Stimulated activated CD8-positive, alpha-beta memory T cell treated with anti-CD3 and anti-CD28 coated beads, Interleukin-15, amount 100 ng/mL, for 4 hours (primary cell): ENCODE measurements around the gene CAMK2D.

ENCODE experiments used
- DNase-seq, 2 donors: peaks; one replicate each; pipeline ENCODE4 v3.0.0-alpha.2; 2020; ENCODE audit warnings: low read depth in 2 of 2

CAMK2D gene

GRCh38 chr4:113564493-113564892 is 197.0 kb downstream of the CAMK2D start:
- no peak for DNase-seq

DNA sequence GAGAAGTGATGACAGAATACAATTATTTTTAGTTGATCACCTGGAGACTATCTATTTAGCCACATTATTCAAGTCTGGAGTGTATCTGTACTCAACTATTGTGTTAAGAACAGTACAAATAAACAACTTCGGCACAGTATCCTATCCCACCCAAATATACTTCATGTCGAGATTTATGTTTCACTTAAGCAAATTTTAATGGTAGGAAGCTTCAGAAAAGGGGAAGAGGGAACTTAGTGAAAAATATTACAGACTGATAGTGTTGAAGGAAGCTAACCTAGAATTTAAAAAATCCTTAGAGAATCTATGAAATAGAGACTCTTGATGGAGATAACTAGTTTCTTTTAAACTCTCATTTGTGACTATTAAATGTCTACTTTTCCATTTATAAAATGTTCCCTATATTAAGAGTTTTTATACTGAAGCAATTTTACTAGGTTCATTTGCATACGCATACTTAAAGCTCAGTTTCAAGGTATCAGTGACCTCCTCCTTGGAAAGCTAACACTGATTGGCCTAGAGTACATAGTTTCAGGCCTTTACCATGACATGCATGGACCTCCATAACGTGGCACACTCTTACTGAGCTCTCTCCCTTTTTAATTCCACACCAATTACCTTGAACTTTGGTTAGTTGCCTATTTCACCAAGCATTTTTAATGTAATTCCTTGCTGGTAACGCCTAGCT is 197.7 kb downstream of the CAMK2D start:
- no peak for DNase-seq

DNA sequence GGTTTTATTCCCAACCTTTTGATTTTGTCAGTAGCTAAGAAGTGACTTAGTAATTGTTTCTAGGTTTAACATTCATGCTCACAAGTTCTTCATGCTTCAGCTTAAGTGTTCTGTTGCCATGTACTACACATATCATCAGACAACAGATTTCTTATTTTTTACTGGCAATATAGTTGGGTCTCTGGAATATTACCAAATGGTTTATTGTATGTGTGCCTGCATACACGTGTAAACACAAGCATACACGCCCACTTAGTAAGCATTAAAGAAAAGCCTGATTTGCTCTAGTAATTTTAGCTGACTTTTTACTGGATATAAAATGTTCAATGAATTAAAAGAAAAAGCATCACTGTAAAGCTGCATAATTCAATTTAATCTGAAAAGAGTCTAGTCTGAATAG is 199.8 kb downstream of the CAMK2D start:
- no peak for DNase-seq

- no peak for DNase-seq
Observed at GRCh38 chr4:113561092-113561491, 200.4 kb downstream of the CAMK2D start.

GRCh38 chr4:113560579-113560978 is 201.0 kb downstream of the CAMK2D start:
- no peak for DNase-seq

DNA sequence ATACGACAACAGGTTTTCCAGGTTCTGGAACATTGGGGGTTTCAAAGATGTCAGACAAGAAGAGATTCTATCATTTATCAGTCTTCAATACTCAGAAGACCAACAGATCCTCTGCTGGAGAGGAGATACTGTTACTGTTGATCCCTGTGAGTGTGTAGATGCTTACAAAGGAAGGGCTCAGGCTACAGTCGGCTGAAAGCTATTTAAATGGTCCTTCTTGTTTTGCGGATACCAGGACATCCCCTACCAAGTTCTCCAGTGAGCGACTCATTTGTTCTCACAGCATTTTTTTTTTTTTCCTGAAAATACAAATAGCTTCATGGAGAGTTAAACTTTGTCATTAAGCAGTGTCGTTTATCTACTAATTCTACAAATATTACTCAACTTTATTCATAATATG is 201.6 kb downstream of the CAMK2D start:
- no peak for DNase-seq

DNA sequence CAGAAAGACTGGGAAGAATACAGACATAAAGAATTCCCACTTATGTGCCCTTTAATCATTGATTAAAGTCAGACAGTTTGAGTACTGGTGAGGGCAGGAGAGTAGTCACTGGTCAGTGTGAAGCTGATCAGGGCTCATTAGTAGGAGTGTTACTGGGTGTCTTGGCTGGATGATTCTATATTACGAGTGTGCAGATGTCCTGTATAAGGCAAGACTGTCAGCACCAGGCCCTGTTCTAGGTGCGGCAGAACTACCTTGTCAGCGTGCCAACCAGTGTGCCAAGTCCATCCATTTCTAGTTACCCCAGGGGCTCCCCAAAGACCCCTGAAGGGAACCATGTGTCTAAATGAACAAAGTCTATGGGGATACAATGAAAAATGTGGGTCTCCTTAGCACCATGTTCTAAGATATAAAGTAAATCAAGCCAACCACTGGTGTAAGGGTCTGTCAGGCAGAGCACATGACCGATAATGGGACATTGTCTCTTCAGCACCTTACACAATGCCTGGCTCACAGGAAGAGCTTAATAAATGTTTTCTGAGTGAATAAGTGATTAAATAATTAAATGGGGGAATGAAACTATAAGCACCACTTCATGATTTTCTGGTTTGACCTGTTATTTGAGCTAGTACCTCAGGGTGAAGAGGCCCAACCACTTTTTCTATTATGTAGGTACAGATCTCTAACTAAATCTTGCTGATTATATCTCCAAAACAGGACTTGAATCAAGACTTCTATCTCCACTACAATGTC is 205.0 kb downstream of the CAMK2D start:
- DNase-seq = no peak

GRCh38 chr4:113555868-113556267 is 205.7 kb downstream of the CAMK2D start:
- DNase-seq = no peak

DNA sequence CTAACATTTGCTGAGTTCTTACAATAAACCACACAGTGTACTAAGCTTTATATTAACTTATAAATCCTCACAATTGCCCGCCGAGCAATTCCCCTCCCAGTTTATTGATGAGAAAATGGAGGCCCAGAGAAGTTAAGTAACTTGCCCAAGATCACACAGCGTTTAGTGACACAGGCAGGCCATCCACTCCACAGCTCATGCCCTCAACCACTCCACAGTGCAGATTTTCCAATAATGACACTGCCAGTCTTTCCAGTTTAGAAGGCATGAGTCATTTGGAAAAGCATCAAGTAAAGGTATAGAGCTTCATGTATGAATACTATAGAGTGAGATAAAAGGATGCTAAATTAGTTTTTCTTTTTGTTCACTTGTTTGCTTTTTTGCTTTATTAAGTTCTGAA is 208.5 kb downstream of the CAMK2D start:
- DNase-seq = no peak

DNA sequence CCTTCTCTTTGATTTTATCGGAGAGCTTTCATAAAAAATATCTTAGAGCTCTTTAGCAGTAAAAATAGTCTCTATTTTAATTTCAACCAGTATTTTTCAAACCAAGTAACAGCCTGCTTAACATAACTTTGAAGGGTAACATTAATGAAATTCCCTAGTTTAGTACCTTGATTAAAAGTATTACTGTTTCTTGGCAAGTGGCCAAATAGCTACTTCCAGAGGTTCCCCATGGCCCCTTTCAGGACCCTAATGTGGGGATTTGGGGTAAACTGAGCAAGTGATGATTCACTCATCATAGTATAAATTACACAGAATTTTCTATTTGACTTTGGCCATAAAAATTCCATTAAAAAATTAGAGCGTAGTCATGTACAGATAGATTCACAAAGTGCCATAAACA is 211.0 kb downstream of the CAMK2D start:
- no peak for DNase-seq

- DNase-seq = no peak
Observed at GRCh38 chr4:113548303-113548702, 213.2 kb downstream of the CAMK2D start.

DNA sequence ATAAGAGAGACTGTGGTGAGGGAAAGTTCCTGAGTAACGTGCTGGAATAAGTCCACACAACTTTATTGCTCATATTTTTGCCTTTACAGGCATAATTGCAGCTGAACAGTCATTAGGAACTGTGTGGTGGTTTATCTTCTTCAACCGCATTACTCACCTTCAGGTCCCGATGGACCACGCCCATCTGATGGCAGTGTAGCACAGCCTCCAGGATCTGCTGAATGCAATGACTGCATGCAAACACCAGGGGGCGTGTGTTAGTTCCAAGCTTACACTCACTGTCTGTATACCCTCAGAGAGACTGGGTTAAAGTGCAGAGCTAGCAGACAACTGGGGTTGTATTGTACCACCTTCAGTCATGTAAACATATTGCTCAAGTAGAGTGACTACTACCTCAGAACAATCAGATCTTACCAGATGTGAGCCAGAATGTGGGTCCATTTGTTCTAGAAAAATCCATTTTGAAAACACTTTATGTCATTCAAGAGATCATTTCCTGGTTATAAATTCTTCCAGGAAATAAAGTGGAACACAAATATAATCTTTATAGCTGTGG is 214.0 kb downstream of the CAMK2D start:
- DNase-seq = peak; percentile 73 to 88

DNA sequence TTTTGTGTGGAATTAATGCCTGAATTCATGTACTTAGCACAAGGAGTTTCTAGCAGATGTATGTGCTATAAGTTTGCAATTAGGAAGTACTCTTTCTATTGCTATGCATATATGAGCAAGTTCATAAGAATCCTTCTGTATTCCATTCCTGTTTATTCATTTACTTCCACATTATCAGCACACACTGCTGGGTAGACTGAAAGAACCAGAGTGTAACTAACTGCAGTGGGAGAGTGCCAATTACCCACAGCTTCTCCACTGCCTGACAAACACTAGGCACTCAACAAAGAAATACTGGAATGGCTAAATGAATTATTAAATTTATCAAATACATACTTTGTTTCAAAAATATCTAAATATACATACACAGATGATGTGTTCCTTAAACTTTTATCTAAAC is 219.6 kb downstream of the CAMK2D start:
- DNase-seq = no peak

DNA sequence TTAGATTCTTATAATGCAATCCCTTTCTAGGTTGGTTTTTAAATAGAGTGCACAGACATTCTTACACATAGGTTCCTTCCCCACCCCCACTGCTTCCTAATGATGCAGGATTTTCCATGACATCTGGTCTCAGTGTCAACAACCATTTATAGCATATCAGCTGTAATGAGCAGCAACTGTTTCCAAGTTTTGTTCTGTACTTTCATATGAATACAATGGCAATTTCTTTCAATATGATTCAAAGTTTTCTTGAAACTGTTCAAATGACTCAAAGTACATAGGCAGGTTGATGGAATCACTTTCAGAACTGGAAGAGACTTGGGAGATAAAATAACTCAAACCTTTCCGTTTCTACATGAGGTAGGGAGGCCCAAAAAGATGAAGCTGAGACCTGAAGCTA is 220.7 kb downstream of the CAMK2D start:
- peak in 1 of 2 donors; percentile 28 for DNase-seq

GRCh38 chr4:113539408-113539807 is 222.1 kb downstream of the CAMK2D start:
- no peak for DNase-seq

GRCh38 chr4:113537628-113538027 is 223.9 kb downstream of the CAMK2D start:
- DNase-seq = no peak

DNA sequence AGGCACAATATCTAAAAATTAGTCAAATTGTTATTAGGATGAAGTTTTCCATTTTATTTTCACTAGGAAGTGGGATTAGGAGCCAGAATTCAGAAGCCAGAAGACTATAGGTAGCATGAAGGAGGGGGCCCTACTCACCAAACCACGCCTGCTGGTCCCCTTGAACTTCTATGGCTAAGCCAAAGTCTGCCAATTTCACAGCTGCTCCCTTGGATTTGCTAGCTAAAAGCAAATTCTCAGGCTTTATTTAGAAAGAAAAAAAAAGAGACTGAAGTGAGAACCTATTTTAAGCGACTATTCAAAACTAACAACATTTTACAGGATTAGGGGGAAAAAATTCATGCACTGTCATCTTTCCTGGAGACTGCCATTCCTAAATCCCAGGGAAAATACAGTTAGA is 224.3 kb downstream of the CAMK2D start:
- DNase-seq = no peak

- DNase-seq = no peak
Observed at GRCh38 chr4:113534711-113535110, 226.8 kb downstream of the CAMK2D start.

GRCh38 chr4:113531572-113531971 is 230.0 kb downstream of the CAMK2D start:
- no peak for DNase-seq

DNA sequence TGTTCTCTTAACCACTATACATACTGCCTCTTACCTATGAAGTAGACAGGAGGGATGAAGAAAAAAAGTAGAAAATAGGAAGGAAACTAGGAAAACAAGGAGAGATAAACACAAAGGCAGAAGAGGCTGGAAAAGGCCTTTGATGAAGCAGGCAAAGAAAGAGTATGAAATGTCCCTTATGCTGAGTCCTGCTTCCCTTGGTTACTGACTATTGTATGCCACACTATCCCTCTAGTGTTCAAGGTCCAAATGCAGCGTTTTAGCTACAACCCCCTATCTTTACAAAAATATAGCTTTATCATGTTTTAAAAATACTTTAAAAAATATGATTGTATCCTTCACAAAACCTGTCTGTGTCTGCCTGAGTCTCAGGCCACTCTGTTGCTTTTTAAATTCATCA is 233.1 kb downstream of the CAMK2D start:
- DNase-seq = no peak

GRCh38 chr4:113525521-113525920 is 236.0 kb downstream of the CAMK2D start:
- DNase-seq = no peak

DNA sequence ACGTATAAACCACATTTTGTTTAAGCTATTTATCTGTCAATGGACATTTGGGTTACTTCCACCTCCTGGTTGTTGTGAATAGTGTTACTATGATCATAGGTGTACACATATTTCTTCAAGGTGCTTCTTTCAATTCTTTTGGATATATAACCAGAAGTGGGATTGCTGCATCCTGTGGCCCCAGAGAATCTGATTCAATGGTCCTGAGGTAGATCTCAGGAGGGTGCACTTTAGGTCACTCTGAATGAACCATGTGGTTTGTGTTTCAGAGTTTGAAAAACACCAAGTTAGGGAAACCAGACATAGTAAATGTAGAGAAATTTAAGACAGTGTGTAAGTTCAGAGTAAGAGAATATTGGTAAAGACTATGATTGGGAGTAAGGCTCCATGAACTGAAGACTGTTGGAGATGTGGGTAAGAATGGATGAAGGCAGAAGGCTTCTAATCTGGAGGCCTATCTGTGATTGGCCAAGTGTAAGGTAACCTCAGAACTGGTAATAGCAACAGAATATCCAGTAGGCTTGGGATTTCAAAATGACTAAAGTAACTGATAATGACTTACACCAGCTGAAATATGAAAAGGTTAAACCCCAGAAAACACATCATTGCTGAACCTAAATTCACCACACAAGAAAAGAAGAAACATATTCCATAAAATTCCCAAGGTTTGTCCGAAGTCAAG is 236.9 kb downstream of the CAMK2D start:
- DNase-seq = no peak

- no peak for DNase-seq
Observed at GRCh38 chr4:113524096-113524495, 237.4 kb downstream of the CAMK2D start.
